Measurements from ENCODE around the gene PLXNA1.

PLXNA1 gene

DNA sequence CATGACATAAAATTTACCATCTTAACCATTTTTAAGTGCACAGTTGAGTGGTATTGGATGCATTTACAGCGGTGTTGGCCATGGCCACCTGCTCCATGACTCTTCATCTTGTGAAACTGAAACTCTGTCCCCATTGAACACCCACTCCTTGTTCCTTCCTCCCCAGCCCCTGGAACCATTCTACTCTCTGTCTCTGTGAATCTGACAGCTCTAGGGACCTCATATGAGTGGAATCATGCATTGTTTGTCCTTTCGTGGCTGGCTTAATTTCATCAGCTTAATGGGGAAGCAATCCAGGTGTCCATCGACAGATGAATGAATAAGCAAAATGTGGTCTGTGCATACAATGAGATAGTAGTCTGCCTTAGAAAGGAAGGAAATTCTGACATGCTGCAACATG, 42.5 kb downstream of the PLXNA1 start:
- no peak for FAIRE-seq

DNA sequence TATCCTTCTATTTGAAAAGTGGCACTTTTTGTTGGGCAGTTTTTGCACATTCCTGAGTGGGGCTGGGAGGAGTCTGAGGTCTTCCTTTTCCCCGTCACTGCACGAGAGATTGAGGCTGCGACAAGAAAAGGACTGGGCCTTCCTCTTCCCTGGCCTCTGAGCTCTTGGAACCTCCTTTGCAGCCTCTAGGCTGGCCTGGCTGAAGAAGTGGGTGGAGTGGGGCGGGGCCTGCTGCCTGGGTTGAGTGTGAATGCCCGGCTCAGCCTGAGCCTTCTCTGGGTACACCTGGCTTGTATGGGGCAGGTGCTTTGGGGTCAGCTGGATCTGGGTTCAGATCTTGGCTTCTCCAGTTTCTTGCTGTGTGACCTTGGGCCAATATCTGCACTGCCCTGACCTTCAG, 43.1 kb downstream of the PLXNA1 start:
- no peak for FAIRE-seq

DNA sequence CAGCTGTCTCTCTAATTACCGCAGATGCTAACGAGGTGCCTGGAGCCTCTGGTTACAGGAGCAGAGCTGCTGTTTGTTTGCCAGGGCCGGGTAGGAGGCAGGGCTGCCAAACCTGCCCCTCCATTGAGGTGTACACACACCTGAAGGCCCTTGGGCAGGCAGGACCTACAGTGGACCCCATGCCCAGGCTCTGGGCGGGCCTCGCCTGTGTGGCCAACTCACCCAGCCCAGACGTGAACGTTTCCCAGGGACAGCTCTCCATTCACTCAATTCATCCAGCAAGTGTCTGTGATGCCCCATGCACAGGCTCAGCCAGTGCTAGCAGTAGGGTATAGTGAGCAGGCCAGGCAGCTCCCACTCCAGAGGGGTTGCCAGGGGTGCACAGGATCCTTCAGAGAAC, 43.7 kb downstream of the PLXNA1 start:
- no peak for FAIRE-seq

DNA sequence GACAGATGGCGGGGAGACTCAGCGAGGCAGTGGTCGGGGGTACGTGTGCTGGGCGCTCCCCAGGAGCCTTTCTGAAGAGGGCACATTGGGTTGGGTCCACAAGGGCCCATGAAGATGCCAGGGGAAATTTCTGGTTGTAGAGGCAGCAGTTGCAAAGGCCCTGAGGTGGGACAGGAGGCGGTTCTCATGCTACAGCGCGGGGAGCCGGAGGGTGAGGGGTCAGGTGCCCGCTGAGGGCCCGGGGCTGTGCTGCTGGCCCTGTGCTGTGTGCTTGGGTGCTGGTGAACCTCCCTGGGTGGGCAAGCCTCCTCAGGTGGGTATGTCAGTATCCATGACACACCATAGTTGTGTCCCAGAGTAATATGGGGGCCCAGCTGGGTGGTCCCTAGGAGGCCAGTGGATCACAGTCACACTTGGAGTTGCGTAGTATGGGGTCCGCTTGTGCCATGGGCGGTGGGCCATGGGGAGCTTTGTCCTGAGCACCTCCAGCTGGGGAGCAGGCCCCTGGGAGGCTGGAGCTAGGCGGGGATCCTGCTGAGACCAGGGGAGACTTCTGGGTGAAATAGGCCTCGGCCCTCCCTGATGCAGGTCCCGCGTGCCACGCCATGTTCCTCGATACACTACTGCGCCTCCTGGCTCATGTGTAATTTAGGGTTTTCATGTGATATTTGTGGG, 44.3 kb downstream of the PLXNA1 start:
- no peak for FAIRE-seq

DNA sequence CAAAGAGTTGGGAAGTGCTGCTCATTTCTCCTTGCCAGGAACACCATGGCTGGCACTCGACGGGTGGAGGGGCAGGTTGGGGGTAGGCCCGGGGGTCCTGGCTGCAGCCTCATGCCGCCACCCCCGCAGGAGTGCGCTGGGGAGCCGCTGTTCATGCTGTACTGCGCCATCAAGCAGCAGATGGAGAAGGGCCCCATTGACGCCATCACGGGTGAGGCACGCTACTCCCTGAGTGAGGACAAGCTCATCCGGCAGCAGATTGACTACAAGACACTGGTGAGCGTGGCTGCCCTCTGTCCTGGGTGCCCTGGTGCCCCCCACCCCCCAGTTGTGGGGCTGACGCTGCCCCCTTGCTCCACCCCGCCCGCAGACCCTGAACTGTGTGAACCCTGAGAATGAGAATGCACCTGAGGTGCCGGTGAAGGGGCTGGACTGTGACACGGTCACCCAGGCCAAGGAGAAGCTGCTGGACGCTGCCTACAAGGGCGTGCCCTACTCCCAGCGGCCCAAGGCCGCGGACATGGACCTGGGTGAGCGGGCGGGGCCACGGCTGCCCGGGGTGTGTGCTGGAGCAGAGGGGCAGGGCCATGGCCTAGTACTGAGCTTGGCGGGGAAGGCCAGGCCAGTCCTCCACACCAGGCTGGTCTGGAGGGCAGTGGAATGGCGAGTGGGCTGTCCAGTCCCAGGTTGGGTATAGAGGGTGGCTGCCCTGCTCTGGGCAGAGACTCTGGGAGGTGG, 45.1 kb downstream of the PLXNA1 start:
- FAIRE-seq: no peak

DNA sequence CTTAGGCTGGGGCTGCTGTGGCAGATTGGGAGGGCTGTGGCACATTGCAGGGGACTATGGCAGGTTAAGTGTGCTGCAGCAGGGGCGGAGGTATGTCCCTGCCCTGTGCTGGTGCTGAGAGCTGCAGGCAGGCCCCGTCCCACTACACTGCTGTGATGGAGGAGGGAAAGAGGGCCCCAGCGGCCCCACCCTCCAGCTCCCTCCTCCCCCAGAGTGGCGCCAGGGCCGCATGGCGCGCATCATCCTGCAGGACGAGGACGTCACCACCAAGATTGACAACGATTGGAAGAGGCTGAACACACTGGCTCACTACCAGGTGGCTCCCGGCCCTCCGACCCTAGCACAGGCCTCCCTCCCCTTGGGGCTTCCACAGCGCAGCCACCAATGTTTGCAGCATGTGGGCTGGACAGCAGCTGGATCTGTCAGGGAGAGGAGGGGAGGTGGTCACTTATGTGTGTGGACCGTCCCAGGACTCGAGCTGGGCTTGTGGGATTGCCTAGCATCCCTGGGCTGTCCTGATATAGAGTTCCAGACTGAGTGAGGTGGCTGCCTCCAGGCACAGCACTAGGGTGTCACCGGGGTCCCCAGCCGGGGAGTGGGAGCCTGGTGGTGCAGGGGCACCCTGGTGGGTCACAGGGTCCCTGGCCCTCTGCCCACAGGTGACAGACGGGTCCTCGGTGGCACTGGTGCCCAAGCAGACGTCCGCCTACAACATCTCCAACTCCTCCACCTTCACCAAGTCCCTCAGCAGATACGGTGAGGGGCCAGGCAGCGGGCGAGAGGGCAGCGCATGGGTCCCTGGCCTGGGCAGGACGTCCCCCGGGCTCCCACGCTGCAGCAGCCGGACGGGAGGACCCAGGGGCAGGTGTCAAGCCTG, 46.1 kb downstream of the PLXNA1 start:
- FAIRE-seq: no peak

DNA sequence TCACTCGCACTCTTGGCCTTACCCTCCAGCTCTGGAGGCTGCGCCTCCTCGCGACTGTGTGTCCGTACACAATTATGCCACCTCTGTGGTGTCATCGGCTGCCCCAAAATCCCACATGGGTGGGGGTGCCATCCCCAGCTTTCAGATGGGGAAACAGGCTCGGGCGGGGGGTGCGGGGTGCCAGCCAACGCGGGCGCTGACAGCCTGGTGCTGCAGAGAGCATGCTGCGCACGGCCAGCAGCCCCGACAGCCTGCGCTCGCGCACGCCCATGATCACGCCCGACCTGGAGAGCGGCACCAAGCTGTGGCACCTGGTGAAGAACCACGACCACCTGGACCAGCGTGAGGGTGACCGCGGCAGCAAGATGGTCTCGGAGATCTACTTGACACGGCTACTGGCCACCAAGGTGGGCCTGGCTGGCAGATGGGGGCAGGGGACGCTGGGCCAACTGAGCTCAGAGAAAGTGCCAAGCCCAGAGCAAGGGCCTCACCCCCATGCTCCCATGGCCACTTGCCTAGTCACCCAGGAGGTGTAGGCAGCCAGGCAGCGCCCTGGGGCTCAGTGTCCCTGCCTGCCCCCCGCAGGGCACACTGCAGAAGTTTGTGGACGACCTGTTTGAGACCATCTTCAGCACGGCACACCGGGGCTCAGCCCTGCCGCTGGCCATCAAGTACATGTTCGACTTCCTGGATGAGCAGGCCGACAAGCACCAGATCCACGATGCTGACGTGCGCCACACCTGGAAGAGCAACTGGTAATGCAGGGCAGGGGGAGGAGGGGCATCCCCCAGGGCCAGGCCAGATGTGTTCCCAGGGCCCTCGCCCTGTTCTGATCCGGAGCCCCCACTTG, 47.0 kb downstream of the PLXNA1 start:
- FAIRE-seq: no peak

DNA sequence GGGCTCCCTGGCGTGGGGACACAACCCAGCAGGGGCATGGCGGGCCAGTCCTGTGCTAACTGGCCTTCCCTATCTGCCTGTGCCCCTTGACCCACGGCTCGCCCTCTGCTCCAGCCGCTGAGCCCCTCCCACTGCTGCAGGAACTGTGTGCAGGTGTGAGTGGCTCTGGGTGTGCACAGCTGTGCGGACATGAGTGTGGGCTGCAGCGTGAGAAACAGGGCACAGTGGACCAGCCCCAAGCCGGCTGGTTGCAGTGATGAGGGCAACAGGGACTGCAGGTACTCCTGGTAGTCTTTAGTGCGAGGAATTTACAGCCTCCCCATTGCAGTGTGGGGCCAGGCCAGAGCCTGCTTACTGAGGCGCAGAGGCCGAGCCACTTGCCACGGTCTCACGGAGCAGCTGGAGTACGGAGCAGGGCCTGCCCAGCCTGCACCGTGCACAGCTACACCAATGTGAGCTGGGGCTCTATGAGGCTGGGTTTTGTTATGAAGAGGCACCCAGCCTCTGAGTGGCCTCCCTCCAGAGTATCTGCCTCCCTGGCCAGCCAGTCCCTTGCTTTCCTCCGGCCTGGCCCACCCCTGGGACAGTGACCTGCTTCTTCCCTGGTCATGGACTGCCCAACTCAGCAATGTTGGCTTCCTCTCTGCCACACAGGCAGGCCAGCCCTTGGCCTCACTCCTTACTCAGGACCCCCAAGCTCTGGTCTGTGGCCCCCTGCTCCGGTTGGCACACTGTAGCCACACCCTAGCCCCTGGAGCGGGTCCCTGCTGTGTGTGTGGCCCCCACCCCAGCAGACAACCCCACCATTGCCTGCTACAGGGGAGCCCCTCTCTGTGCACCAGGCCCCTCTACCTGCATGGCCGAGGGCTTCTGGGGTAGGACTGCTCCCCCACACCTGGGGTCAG, 47.8 kb downstream of the PLXNA1 start:
- FAIRE-seq: no peak

DNA sequence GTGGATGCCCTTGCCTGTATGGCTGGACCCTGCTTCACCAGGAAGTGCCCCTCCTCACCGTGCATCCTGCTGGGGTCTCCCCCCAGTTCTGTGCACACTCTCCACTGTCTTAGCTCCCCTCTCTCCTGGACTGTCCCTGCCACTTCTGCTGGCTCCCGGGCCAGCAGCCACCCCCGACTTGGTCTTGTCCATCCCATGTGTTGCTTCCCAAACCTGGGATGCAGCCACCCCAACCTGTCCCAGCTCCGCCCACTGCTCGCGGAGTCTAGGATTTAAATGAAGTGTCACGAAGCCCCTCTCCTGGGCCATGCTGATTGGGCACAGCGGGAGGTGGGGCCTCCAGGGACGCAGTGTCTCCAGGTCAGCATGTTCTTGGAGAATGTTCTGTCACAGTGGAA, 48.5 kb downstream of the PLXNA1 start:
- no peak for FAIRE-seq

DNA sequence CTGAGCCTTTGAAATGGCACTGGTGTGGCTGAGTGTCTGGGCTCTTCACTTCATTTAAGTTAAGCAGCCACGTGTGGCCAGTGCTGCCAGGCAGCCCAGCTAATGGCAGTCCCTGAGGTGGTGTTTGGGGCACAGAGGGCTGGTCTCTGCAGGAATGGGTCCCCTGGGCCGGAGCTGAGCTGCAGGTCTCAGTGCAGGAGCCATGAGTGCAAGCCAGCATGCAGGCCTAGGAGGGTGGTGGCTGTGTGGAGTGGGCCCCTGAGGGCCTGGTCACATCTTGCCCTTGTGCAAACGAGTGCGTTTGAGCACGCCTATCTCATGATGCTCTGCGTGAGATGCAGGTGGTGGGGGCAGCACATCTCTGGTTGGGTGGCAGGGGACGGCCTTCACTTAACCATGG, 48.9 kb downstream of the PLXNA1 start:
- no peak for FAIRE-seq

DNA sequence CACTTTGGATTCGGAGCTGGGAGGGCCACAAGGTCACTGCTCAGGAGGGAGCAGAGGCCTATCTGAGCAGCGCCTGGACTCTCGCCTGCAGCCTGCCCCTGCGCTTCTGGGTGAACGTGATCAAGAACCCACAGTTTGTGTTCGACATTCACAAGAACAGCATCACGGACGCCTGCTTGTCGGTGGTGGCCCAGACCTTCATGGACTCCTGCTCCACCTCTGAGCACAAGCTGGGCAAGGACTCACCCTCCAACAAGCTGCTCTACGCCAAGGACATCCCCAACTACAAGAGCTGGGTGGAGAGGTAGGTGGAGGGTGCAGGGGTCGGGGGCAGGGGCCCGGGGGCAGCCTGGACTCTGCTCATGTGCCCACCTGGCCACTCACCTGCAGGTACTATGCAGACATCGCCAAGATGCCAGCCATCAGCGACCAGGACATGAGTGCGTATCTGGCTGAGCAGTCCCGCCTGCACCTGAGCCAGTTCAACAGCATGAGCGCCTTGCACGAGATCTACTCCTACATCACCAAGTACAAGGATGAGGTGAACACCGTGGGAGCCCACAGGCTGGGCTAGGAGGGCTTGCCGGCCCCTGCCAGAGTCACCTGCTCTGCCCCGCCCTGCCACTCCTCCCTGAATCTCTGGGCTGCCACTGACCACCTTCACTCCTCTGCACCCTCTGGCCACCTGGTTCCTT, 49.5 kb downstream of the PLXNA1 start:
- no peak for FAIRE-seq
